GM18868 (cell line): ENCODE results near the gene FAIM2.

Experiments
- ATAC-seq: cut with Tn5 transposase; IDR thresholded peaks from one replicate; pipeline ENCODE4 v1.9.1; 2021; ENCODE audit warnings: mild to moderate bottlenecking, moderate library complexity; ENCODE audit not compliant: unreplicated experiment

Gene FAIM2

GRCh38 chr12:49899286-49899843, 4.3 kb downstream of the FAIM2 start:
- no peak for ATAC-seq

GRCh38 chr12:49897276-49897675, 6.4 kb downstream of the FAIM2 start:
- ATAC-seq = no peak

- ATAC-seq = no peak
These were observed 7.9 kb downstream of the FAIM2 start for GRCh38 chr12:49895773-49896172.

DNA sequence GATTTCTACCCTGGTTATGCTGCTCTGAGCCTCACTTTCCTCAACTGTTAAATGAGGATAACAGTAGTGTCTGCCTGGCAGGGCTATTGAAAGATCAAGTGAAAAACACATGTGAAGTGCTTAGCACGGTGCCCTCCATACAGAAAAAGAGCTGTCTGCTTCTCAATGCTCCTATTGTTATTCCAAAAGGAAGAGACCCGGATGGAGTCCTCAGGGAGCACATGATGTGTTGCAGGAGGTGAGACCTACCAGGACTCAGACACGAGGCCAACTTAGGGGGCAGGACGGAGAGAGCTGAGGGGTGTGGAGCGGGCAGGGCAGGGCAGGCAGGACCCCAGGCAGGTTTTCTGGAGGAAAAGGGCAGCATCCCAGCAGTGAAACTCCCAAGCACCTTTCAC, 8.9 kb downstream of the FAIM2 start:
- no peak for ATAC-seq

DNA sequence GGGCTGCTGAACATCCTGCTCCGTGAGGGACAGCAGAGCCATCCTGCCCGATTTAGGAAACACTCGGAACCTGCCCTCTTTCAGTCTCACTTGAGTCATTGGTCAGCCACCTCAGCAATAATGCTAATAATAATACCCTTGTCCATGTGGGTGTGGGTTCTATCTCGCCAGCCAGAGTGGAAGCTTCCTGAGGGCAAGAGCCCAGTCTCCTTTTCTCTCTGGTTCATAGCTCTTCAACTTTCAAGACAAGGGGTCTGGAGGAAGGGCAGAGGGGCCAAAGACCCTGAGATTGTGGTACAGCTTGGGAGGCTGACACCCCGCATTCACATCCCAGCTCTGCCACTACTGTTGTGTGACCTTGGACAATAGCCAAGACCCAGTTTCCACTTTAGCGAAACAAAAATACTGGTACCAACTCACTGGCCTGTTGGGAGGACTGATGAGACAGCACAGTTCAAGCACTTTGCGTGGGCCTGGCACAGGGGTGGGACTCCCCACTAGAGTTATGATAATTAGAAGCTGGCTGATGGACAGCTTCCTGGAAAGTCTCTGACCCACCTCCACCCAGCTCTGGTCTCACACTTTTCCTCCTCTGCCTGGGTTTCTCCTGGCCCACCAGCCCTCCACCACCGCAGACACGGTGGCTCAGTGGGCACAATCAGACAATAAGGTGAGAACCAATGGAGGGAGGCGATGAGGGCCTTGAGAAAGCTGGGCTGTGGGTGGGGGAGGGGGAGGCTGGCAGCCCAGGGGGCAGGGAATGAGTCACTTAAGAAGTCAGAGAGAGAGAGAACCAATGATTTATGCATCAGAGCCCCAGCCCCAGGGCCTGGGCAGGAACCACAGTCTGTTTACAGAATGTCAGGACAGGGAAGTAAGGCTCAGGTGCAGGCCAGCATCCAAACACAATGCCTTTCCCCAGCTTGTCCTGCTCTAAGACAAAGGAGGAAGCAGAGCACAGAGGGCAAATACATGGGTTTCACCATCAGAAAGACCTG, 9.6 kb downstream of the FAIM2 start:
- ATAC-seq = no peak

DNA sequence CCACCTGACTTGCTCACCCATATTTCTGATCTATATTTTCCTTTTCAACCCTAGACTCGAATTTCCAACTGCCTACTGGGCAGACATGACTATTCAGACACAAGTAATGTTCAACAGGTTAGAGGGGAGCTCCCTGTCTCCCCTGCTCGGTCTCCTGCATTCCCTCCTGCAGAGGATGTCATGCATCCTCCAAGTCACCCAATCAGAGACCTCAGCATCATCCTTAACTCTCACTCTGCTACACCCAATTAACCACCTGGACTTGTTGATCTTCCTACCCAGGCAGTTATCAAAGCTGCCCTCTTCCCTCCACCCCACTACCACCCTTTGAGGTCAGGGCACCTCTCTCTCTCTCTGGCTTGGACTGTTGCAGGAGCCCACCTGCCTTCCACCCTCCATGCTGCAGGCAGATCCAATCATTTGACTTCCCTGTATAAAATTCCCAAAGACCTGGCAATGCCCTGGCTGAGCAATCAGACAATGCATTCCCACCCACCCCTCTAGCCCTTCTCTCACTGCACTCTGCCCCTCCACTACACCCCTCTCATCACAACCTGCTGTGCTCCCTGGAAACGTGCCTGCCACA, 10.9 kb downstream of the FAIM2 start:
- no peak for ATAC-seq

- ATAC-seq = no peak
These were observed 11.5 kb downstream of the FAIM2 start for GRCh38 chr12:49892084-49892731.

- no peak for ATAC-seq
These were observed 12.2 kb downstream of the FAIM2 start for GRCh38 chr12:49891476-49891875.

- ATAC-seq = no peak
These were observed 12.7 kb downstream of the FAIM2 start for GRCh38 chr12:49891012-49891411.

GRCh38 chr12:49890096-49890461, 13.6 kb downstream of the FAIM2 start:
- no peak for ATAC-seq

- no peak for ATAC-seq
These were observed 14.2 kb downstream of the FAIM2 start for GRCh38 chr12:49889361-49890095.

DNA sequence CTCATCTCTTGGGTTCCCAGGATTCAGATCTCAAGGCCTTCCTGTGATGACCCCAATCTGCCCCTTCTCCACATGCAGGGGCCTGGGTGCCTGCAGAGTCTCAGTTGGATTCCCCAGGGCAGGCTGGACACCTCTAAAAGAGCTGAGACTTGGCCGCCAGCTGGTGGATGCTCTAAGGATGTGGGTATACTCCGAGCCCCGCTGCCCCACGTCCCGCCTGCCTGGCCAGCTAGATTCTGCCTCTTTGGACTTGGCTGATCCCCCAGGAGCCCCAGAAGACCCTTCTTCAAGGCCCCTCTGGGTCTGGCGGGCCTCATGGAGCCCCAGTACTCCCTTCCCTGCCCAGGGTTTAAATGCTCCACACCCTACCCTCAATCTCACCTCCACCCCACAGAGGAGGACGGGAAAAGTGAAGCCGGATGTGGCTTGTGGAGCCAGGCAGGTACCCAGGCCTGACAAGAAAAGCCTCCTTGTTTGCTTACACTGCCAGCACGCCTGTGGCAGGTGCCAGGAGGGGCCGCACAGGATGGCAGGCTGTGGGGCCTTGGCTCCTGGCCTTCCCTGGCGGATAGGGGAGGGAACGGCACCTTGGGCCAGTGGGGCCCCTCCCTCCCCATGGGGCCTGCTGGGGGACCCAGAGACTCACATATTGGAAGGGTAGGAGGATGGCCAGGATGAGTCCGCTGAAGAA, 15.1 kb downstream of the FAIM2 start:
- ATAC-seq = no peak

- ATAC-seq = no peak
These were observed 15.9 kb downstream of the FAIM2 start for GRCh38 chr12:49887536-49888401.

DNA sequence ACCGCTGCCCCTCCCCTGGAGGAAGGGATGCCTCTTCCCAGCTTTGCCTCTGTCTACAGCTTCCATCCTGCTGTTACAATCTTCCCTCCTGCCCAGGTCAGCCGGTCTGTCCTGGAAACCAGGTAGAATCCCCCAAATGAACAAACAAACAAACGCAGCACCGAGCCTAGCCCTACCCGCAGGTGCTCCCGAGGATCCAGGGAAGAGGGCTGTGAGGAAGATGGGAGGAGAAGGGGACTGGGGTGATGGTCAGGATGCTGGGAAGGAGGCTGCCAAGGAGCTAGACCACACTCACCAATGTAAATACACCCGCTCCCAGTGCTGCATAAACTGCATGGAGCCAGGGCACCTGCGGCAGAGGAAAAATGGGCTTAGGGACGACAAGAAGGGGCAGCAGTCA, 16.6 kb downstream of the FAIM2 start:
- no peak for ATAC-seq

DNA sequence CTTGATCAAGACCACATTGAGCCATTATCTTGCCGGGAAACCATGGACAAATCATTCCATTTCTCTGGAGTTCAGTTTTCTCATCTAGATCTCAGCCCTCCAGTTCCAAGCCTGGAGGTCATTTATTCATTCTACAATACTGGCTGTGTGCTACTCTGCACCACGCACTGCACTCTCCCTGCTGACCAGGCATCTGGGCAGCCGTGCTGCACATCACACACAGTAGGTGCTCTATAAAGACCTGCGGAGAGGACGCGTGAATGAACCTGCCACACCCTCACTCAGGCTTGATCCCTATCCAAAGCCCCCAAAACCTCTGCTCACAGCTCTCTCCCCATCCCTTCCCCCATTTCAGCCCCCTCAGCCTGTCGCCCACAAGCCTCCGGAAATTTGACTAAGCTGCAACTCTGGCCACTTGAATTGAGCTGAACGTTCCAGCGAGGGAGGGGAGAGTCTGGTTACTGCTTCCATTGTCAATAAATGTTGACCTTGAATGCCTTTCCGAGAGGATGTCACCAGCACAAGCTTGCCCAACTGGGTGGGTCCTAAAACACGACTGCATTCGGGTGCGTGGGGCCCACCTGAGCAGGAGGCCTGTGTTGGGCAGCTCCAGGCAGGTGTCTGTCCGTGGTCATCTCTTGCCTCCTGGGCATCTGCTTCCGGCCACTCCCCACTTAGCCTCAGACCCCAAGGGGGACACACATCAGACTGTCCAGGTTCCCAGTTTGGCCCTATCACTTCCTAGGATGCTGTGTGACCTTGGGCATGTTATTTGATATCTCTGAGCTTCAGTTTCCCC, 17.8 kb downstream of the FAIM2 start:
- no peak for ATAC-seq

GRCh38 chr12:49885118-49885517, 18.6 kb downstream of the FAIM2 start:
- ATAC-seq = no peak

DNA sequence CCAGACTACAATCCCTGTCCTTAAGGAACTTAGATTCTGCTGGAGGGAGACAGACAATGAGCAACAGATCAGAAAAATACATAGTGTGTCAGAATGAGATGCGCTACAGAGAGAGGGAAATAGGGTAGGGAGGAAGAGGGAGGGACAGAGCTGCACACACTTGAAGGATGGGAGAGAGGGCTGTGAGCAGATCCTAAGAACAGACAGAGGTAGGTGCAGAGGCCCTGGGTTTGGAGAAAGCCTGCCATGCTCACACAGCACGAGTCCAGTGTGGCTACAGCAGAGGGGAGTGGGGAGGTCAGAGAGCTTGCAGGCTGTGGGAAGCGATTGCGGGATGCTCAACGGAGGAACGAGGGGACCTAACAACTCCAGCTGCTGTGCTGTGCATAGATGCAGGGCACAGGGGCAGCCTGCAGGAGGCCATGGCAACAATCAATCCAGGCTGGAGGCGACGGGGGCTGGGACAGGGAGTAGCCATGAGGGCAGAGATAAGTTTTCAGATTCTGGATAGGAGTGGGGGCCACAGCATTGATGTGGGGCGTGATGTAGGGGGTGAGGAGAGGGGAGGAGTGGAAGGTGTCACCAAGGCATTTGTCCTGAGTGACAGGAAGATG, 20.7 kb downstream of the FAIM2 start:
- ATAC-seq = no peak

DNA sequence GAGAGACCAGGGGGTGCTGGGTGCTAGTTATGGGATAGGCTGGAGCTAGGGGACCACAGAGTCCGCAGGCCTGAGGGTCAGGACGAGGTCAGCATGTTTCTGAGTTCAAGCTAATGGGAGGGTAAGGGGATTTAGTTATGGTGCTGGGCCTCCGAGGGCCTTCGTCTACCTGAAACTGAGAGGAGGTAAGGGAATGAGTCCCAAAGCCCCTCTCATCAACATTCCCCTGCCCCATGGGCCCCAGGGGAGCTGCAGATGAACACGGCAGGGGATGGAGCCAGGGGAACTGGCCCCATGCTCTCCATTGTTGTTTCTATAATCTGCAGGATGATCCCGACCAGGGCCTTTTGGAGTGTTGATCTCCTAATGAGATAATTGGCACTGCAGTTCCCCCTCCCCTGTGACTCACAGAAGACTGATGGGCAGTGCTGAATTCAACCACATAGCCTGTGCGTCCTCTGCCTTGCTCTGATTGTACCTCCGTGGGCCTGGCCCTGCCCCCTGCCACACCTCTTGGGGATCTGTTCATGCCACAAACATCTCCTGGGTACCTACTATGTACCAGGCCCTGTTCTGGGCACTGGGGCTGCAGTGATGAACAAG, 21.4 kb downstream of the FAIM2 start:
- no peak for ATAC-seq
